HepG2 (cell line): ENCODE data around the gene TAF11L2. TPM values are rescaled to one million over a fixed set of nuclear protein-coding genes. Genes with fewer than 3 reads are reported as not detected.

Experiments
- AHDC1 ChIP-seq: sonication (generic); formaldehyde crosslinking; IDR thresholded peaks from 2 replicates; pipeline ENCODE4 v1.5.1; 2020; ENCODE audit warnings: mild to moderate bottlenecking, missing genetic modification reagents, borderline replicate concordance
- EZH2 ChIP-seq: conservative IDR thresholded peaks from 2 replicates; pipeline ENCODE4 v1.6.1; 2012; ENCODE audit warnings: mild to moderate bottlenecking, low read depth, low read length, moderate library complexity
- NCOA5 ChIP-seq: sonication (generic); formaldehyde crosslinking; IDR thresholded peaks from 2 replicates; pipeline ENCODE4 v1.4.0; 2020; ENCODE audit warnings: missing genetic modification reagents
- NPAS2 ChIP-seq: sonication (generic); formaldehyde crosslinking; IDR thresholded peaks from 2 replicates; pipeline ENCODE4 v1.8.0; 2022; ENCODE audit warnings: mild to moderate bottlenecking, missing genetic modification reagents, borderline replicate concordance
- ONECUT2 ChIP-seq: sonication (generic); formaldehyde crosslinking; IDR thresholded peaks from 2 replicates; pipeline ENCODE4 v1.4.0; 2020; ENCODE audit warnings: missing genetic modification reagents
- TIGD3 ChIP-seq: sonication (generic); formaldehyde crosslinking; IDR thresholded peaks from 2 replicates; pipeline ENCODE4 v1.5.1; 2020; ENCODE audit warnings: mild to moderate bottlenecking, missing genetic modification reagents, borderline replicate concordance
- ZMAT3 ChIP-seq: sonication (generic); formaldehyde crosslinking; conservative IDR thresholded peaks from 2 replicates; pipeline ENCODE4 v1.7.0; 2021; ENCODE audit warnings: missing genetic modification reagents
- polyA plus RNA-seq, 8 experiments: library from polyadenylated mRNA; depleted of rRNA in 3 of 8; stranded (reverse) in 7 of 8; unstranded in 1 of 8; fragments of >200 nt; fragmentation: Illumina TruSeq in 4 of 8; extraction: Trizol in 4 of 8; gene quantifications; 2 replicates each; pipeline versions ENCODE4 v1.2.1 to v1.2.3, GENCODE V29; 2011 to 2016; ENCODE audit warnings: low read depth in 4 of 8, missing spikeins in 1 of 8, mixed read lengths in 1 of 8; ENCODE audit not compliant: insufficient read depth in 1 of 8
- total RNA-seq, 5 experiments: library from RNA; depleted of rRNA; stranded (reverse); fragments of >200 nt; fragmentation: Illumina TruSeq; extraction: Trizol; gene quantifications; 2 replicates each; pipeline ENCODE4 v1.2.3, GENCODE V29; 2016; ENCODE audit warnings: low read depth in 1 of 5

Gene TAF11L2
- total and polyA plus RNA-seq, 2 of the 13 experiments (the other 11 are each of a cell fraction or from before 2014, with no cell fraction given), result not detected

- no peak for TF ChIP-seq TIGD3 (CRISPR knock-in tag)
- no peak for TF ChIP-seq NPAS2 (CRISPR knock-in tag)
- no peak for TF ChIP-seq EZH2
- no peak for TF ChIP-seq AHDC1 (CRISPR knock-in tag)
- no peak for TF ChIP-seq ONECUT2 (CRISPR knock-in tag)
- TF ChIP-seq NCOA5 (CRISPR knock-in tag), result no peak
- no peak for TF ChIP-seq ZMAT3
Measured at GRCh38 chr5:17455942-17456341, 42.1 kb upstream of the TAF11L2 start (continued).
